Endothelial cell of umbilical vein (primary cell): ENCODE data around the gene GRIK3. TPM values are rescaled to one million over a fixed set of nuclear protein-coding genes. Genes with fewer than 3 reads are reported as not detected.

Experiments
- BruUV-seq: library from RNA; stranded (reverse); fragments of 400-500 nt; replicated peaks from 2 replicates; lab custom pipeline; 2021; lab: Mats Ljungman, UMichigan
- CTCF ChIA-PET: fragments of 300-600, 350-600 bp; sonication (Branson Sonifier 250); formaldehyde crosslinking; loops from one replicate; lab custom pipeline; 2021; ENCODE audit warnings: antibody characterized with exemption, inconsistent platforms; lab: Charles Lee
- POLR2A ChIA-PET: fragments of 300-600, 350-600 bp; sonication (Branson Sonifier 250); formaldehyde crosslinking; loops from one replicate; lab custom pipeline; 2021; ENCODE audit warnings: antibody characterized with exemption, inconsistent platforms; lab: Charles Lee
- DNase-seq: peaks from one replicate; pipeline ENCODE4 v3.0.0-alpha.2; 2011; ENCODE audit warnings: low read depth, low spot score
- FAIRE-seq: peaks from 2 replicates; lab custom pipeline; 2011; peaks lifted over from hg19 to GRCh38; lab: Jason Lieb, UNC
- H2AFZ ChIP-seq: 2 replicates; pipeline ENCODE4 v1.6.0; 2012; ENCODE audit warnings: low read depth, low read length, control low read depth, inconsistent platforms
- H3K27ac ChIP-seq: 2 replicates; pipeline ENCODE4 v1.5.1; 2011; ENCODE audit warnings: low read depth, mild to moderate bottlenecking, control low read depth, low read length, moderate library complexity; ENCODE audit not compliant: insufficient read depth
- H3K27me3 ChIP-seq, 2 experiments: 2 replicates each; pipeline versions ENCODE4 v1.6.0 to v1.6.1; 2011; ENCODE audit warnings: low read length in 2 of 2, mixed read lengths in 1 of 2; ENCODE audit not compliant: control insufficient read depth in 2 of 2, insufficient read depth in 2 of 2
- H3K36me3 ChIP-seq, 2 experiments: 2 replicates in 1 of 2; 3 replicates in 1 of 2; pipeline ENCODE4 v1.5.1; 2011; ENCODE audit warnings: low read length in 2 of 2, mild to moderate bottlenecking in 1 of 2, moderate library complexity in 1 of 2; ENCODE audit not compliant: control insufficient read depth in 2 of 2, insufficient read depth in 2 of 2; ENCODE audit errors: extremely low read depth in 1 of 2
- H3K4me1 ChIP-seq: 3 replicates; pipeline ENCODE4 v1.5.1; 2011; ENCODE audit warnings: mild to moderate bottlenecking, low read length; ENCODE audit not compliant: control insufficient read depth, insufficient read depth; ENCODE audit errors: extremely low read depth
- H3K4me2 ChIP-seq: 2 replicates; pipeline ENCODE4 v1.6.1; 2011; ENCODE audit warnings: low read length, control low read depth, mixed read lengths; ENCODE audit not compliant: insufficient read depth
- H3K4me3 ChIP-seq, 3 experiments: fragments of 200-600 bp in 1 of 3; sonication (generic), shearing (Covaris generic) in 1 of 3; replicated peaks in 1 of 3; 2 replicates each; pipeline ENCODE4 v1.5.1; 2011 to 2016; ENCODE audit warnings: control low read depth in 3 of 3, low read length in 3 of 3, mild to moderate bottlenecking in 2 of 3, inconsistent platforms in 1 of 3, low read depth in 1 of 3, moderate library complexity in 1 of 3; ENCODE audit not compliant: insufficient read depth in 1 of 3
- H3K79me2 ChIP-seq: 2 replicates; pipeline ENCODE4 v1.6.0; 2012; ENCODE audit warnings: low read length, inconsistent platforms; ENCODE audit not compliant: control insufficient read depth, insufficient read depth
- H3K9ac ChIP-seq: replicated peaks from 2 replicates; pipeline ENCODE3; 2011; ENCODE audit warnings: low read length, control low read depth; ENCODE audit not compliant: insufficient read depth; ENCODE audit errors: extremely low read depth
- H3K9me1 ChIP-seq: replicated peaks from 3 replicates; pipeline ENCODE4 v1.6.0; 2011; ENCODE audit warnings: mild to moderate bottlenecking, low read length; ENCODE audit not compliant: control insufficient read depth, insufficient read depth; ENCODE audit errors: extremely low read depth
- H3K9me3 ChIP-seq: replicated peaks from 2 replicates; pipeline ENCODE4 v1.5.1; 2012; ENCODE audit warnings: low read length, inconsistent platforms; ENCODE audit not compliant: control insufficient read depth, insufficient read depth
- H4K20me1 ChIP-seq: replicated peaks from 2 replicates; pipeline ENCODE3; 2011; ENCODE audit warnings: mild to moderate bottlenecking, low read length; ENCODE audit not compliant: control insufficient read depth, insufficient read depth; ENCODE audit errors: extremely low read depth
- CTCF ChIP-seq, 2 donors: IDR thresholded peaks; 1 replicate in 1 of 2; 2 replicates in 1 of 2; pipeline ENCODE4 v1.5.1; 2011; ENCODE audit warnings: low read length in 2 of 2, mild to moderate bottlenecking in 2 of 2, moderate library complexity in 2 of 2, control low read depth in 1 of 2, inconsistent platforms in 1 of 2, low read depth in 1 of 2; ENCODE audit not compliant: insufficient read depth in 1 of 2; ENCODE audit errors: extremely low read depth in 1 of 2
- EZH2 ChIP-seq: IDR thresholded peaks from 2 replicates; pipeline ENCODE4 v1.6.1; 2012; ENCODE audit warnings: borderline replicate concordance, low read depth, mild to moderate bottlenecking, moderate library complexity, low read length, inconsistent platforms; ENCODE audit not compliant: severe bottlenecking
- FOS ChIP-seq: IDR thresholded peaks from 2 replicates; pipeline ENCODE4 v1.6.1; 2011; ENCODE audit warnings: mild to moderate bottlenecking, low read length, moderate library complexity, borderline replicate concordance; ENCODE audit not compliant: insufficient read depth
- GATA2 ChIP-seq: IDR thresholded peaks from 2 replicates; pipeline ENCODE4 v1.7.0; 2011; ENCODE audit warnings: low read depth, mild to moderate bottlenecking, moderate library complexity, mixed read lengths, low read length; ENCODE audit not compliant: insufficient read length, insufficient read depth
- JUN ChIP-seq: IDR thresholded peaks from 2 replicates; pipeline ENCODE4 v1.6.1; 2011; ENCODE audit warnings: borderline replicate concordance, low read depth; ENCODE audit not compliant: insufficient read length, insufficient read depth
- MAX ChIP-seq: IDR thresholded peaks from 2 replicates; pipeline ENCODE4 v1.6.1; 2011; ENCODE audit not compliant: insufficient read depth, insufficient read length
- MYC ChIP-seq: IDR thresholded peaks from one replicate; pipeline ENCODE4 v1.6.1; 2011; ENCODE audit warnings: mild to moderate bottlenecking, low read depth, low read length
- POLR2A ChIP-seq: IDR thresholded peaks from 2 replicates; pipeline ENCODE4 v1.6.1; 2012; ENCODE audit warnings: low read depth, mild to moderate bottlenecking, control low read depth, low read length
- POLR2AphosphoS5 ChIP-seq: IDR thresholded peaks from 2 replicates; pipeline ENCODE4 v1.6.1; 2012; ENCODE audit warnings: low read depth, mild to moderate bottlenecking, control low read depth, low read length, moderate library complexity; ENCODE audit not compliant: insufficient read depth
- dilution Hi-C: fragments of 300-500 bp; cut with MboI; formaldehyde crosslinking; loops from one replicate; pipeline ENCODE4 v1.15.0; 2019; ENCODE audit warnings: low sequenced_read_pairs; ENCODE audit not compliant: extremely low pct_ligation_motif_present
- intact Hi-C: fragments of 100-400 bp; cut with micrococcal nuclease; formaldehyde crosslinking; loops from one replicate; pipeline ENCODE4 v1.10.0; 2022
- polyA plus RNA-seq, 4 experiments: library from polyadenylated mRNA; depleted of rRNA in 3 of 4; stranded (reverse) in 3 of 4; unstranded in 1 of 4; fragments of >200 nt; gene quantifications; 2 replicates each; pipeline versions ENCODE4 v1.2.1 to v1.2.3, GENCODE V29; 2011 to 2012; ENCODE audit warnings: missing spikeins in 1 of 4
- total RNA-seq: library from RNA; stranded (reverse); gene quantifications from 2 replicates; pipeline ENCODE4 v1.2.3, GENCODE V29; 2021

Gene GRIK3
- total and polyA plus RNA-seq, 2 donors (not counting 3 experiments of a cell fraction or from before 2014, with no cell fraction given) = not detected

- Histone ChIP-seq H3K4me1 (no peaks in the 10 kb centered on the region), H2AFZ (no peak overlapping the region), H3K9ac (no peak overlapping the region), H3K9me3 (no peaks in the 10 kb centered on the region), H4K20me1 (no peaks in the 10 kb centered on the region), H3K27ac (no peak overlapping the region), H3K79me2 (no peaks in the 10 kb centered on the region), H3K36me3 (no peaks in the 10 kb centered on the region), H3K27me3 (no peaks in the 10 kb centered on the region), H3K4me2 (no peak overlapping the region), H3K9me1 (no peaks in the 10 kb centered on the region), H3K4me3 (no peak overlapping the region)
- no peak for DNase-seq
- dilution Hi-C loops = no loop called here
- BruUV-seq = no TSS peak
- TF ChIP-seq MYC (no peak), FOS (no peak), POLR2AphosphoS5 (no peak), MAX (no peak)
- ChIA-PET CTCF (interaction anchor here (1.7 kb wide), 1 partner anchor 15 kb away, joined by 5 read pairs; no protein-coding TSS in a partner anchor), POLR2A (no interaction called here)
- intact Hi-C loops = loop anchor here (10.0 kb wide), 1 partner anchor 158 kb away; no protein-coding TSS in a partner anchor
- no peak for FAIRE-seq
Measured at GRCh38 chr1:36863061-36863460, 171.3 kb downstream of the GRIK3 start.

- Histone ChIP-seq H3K27ac (no peak overlapping the region), H3K9ac (no peak overlapping the region), H3K4me3 (no peak overlapping the region), H2AFZ (no peak overlapping the region), H4K20me1 (no peaks in the 10 kb centered on the region), H3K9me1 (no peaks in the 10 kb centered on the region), H3K36me3 (no peaks in the 10 kb centered on the region), H3K27me3 (no peaks in the 10 kb centered on the region), H3K4me2 (no peak overlapping the region), H3K4me1 (no peaks in the 10 kb centered on the region), H3K9me3 (no peaks in the 10 kb centered on the region), H3K79me2 (no peaks in the 10 kb centered on the region)
- intact Hi-C loops = loop anchor here (10.0 kb wide), 1 partner anchor 157 kb away; no protein-coding TSS in a partner anchor
- FAIRE-seq (no peak), DNase-seq (no peak)
- TF ChIP-seq POLR2A (no peak), JUN (no peak), POLR2AphosphoS5 (no peak), CTCF (IDR thresholded peaks at IDR 0.05; ENCODE audit: extremely low read depth in 1 of 2, insufficient read depth in 1 of 2, low read depth in 1 of 2, low read length in 2 of 2) (no peak), FOS (no peak), EZH2 (no peak), MAX (no peak), MYC (no peak), GATA2 (no peak)
- ChIA-PET POLR2A (no interaction called here), CTCF (no interaction called here)
- BruUV-seq = no TSS peak
- dilution Hi-C loops = no loop called here
Measured at GRCh38 chr1:36861375-36861774, 172.9 kb downstream of the GRIK3 start.
